ENCODE data around the gene PTPRM. TPM values are rescaled to one million over a fixed set of nuclear protein-coding genes. Genes with fewer than 3 reads are reported as not detected.

The PTPRM gene
- polyA plus RNA-seq, 1 experiment = 81.1 TPM

DNA sequence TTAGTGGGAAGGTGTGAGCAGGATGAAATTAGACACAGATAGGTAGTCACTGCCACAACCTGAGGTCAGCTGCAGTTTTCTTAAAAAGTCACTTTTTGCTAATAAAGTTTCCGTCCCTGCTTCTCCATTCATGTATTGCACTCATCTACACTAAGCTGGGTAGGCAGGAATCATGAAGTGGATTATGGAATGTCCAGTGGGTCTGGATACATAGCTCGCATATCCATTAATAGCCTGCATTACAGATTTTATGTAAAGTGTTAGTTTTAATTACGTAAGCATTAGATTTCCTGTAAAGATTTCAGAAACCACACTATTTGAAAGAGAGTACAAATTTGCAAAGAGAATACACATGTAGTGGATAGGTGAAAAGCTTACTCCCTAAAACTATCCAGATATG, 30.4 kb downstream of the PTPRM start:
- Histone ChIP-seq H3K9me3 (ENCODE audit: control insufficient read depth, insufficient read depth, low read length) (peaks cover 5% of the 10 kb centered on the region; the same call in 1 of the 2 replicates), H3K27ac (ENCODE audit: low read depth, low read length) (no peak overlapping the region), H3K27me3 (ENCODE audit: control insufficient read depth, insufficient read depth, low read length) (no peaks in the 10 kb centered on the region), H3K4me3 (ENCODE audit: low read depth, low read length) (no peak overlapping the region)
- POLR2A ChIA-PET = no interaction called here
- TF ChIP-seq CTCF (IDR thresholded peaks at IDR 0.05; ENCODE audit: low read depth, low read length) = no peak
- CTCF ChIA-PET = interaction anchor here (0.9 kb wide), 1 partner anchor 31 kb away, joined by 3 read pairs; no protein-coding TSS in a partner anchor
- DNase-seq (ENCODE audit: low read depth, low spot score) = no peak

- Histone ChIP-seq H3K27ac (ENCODE audit: low read depth, low read length) (no peak overlapping the region), H3K4me3 (ENCODE audit: low read depth, low read length) (no peak overlapping the region), H3K27me3 (ENCODE audit: control insufficient read depth, insufficient read depth, low read length) (no peaks in the 10 kb centered on the region), H3K9me3 (ENCODE audit: control insufficient read depth, insufficient read depth, low read length) (peaks cover 5% of the 10 kb centered on the region; the same call in 1 of the 2 replicates)
- CTCF ChIA-PET = interaction anchor here (0.9 to 1.5 kb wide), 2 partner anchors 31 to 32 kb away, joined by 3 to 5 read pairs; partner anchors contain the start of gene PTPRM
- POLR2A ChIA-PET = interaction anchor here (0.7 kb wide), 2 partner anchors 168 to 665 kb away, joined by 4 read pairs; no protein-coding TSS in a partner anchor
- no peak for TF ChIP-seq CTCF (IDR thresholded peaks at IDR 0.05; ENCODE audit: low read depth, low read length)
- DNase-seq (ENCODE audit: low read depth, low spot score) = no peak
Observed at GRCh38 chr18:7598167-7599047, 31.3 kb downstream of the PTPRM start.

- no peak overlapping the region for H3K4me3 ChIP-seq (ENCODE audit: low read depth, low read length)
- CTCF ChIA-PET = interaction anchor here (1.5 kb wide), 1 partner anchor 33 kb away, joined by 5 read pairs; the partner anchor contains the start of gene PTPRM
- POLR2A ChIA-PET = no interaction called here
- H3K27ac ChIP-seq (ENCODE audit: low read depth, low read length) = no peak overlapping the region
- H3K27me3 ChIP-seq (ENCODE audit: control insufficient read depth, insufficient read depth, low read length) = no peaks in the 10 kb centered on the region
- no peak for DNase-seq (ENCODE audit: low read depth, low spot score)
- peaks cover 5% of the 10 kb centered on the region; the same call in 1 of the 2 replicates for H3K9me3 ChIP-seq (ENCODE audit: control insufficient read depth, insufficient read depth, low read length)
- no peak for TF ChIP-seq CTCF (IDR thresholded peaks at IDR 0.05; ENCODE audit: low read depth, low read length)
Observed at GRCh38 chr18:7600036-7600435, 32.9 kb downstream of the PTPRM start.

- no peak overlapping the region for H3K4me3 ChIP-seq (ENCODE audit: low read depth, low read length)
- H3K9me3 ChIP-seq (ENCODE audit: control insufficient read depth, insufficient read depth, low read length) = peaks cover 5% of the 10 kb centered on the region; the same call in 1 of the 2 replicates
- no peak for DNase-seq (ENCODE audit: low read depth, low spot score)
- ChIA-PET CTCF (no interaction called here), POLR2A (no interaction called here)
- no peaks in the 10 kb centered on the region for H3K27me3 ChIP-seq (ENCODE audit: control insufficient read depth, insufficient read depth, low read length)
- no peak overlapping the region for H3K27ac ChIP-seq (ENCODE audit: low read depth, low read length)
- TF ChIP-seq CTCF (IDR thresholded peaks at IDR 0.05; ENCODE audit: low read depth, low read length) = no peak
Observed at GRCh38 chr18:7600528-7601245, 33.6 kb downstream of the PTPRM start.
